NCI-H128 (cell line): ENCODE measurements around the gene AFF3.

Source experiments
- DNase-seq: peaks from one replicate; lab custom pipeline; 2025; ENCODE audit not compliant: unreplicated experiment; lab: John Stamatoyannopoulos, UW

The AFF3 gene

GRCh38 chr2:99726691-99727090 is 415.7 kb downstream of the AFF3 start:
- DNase-seq: no peak

- no peak for DNase-seq
These were observed 416.6 kb downstream of the AFF3 start for GRCh38 chr2:99725820-99726219.

GRCh38 chr2:99722476-99722875 is 419.9 kb downstream of the AFF3 start:
- DNase-seq: no peak

GRCh38 chr2:99719102-99719501 is 423.3 kb downstream of the AFF3 start:
- DNase-seq: no peak

GRCh38 chr2:99715956-99716355 is 426.4 kb downstream of the AFF3 start:
- no peak for DNase-seq

GRCh38 chr2:99714349-99714748 is 428.0 kb downstream of the AFF3 start:
- DNase-seq: no peak

GRCh38 chr2:99711144-99711543 is 431.2 kb downstream of the AFF3 start:
- DNase-seq: no peak

- no peak for DNase-seq
These were observed 431.7 kb downstream of the AFF3 start for GRCh38 chr2:99710721-99711120.

- DNase-seq: no peak
These were observed 433.2 kb downstream of the AFF3 start for GRCh38 chr2:99709229-99709628.

- DNase-seq: no peak
These were observed 434.2 kb downstream of the AFF3 start for GRCh38 chr2:99708231-99708630.

- DNase-seq: no peak
These were observed 434.8 kb downstream of the AFF3 start for GRCh38 chr2:99707592-99707991.

GRCh38 chr2:99706735-99707134 is 435.7 kb downstream of the AFF3 start:
- no peak for DNase-seq

GRCh38 chr2:99701503-99701902 is 440.9 kb downstream of the AFF3 start:
- no peak for DNase-seq

GRCh38 chr2:99700482-99701398 is 441.6 kb downstream of the AFF3 start:
- DNase-seq: no peak

GRCh38 chr2:99698896-99699295 is 443.5 kb downstream of the AFF3 start:
- DNase-seq: no peak

GRCh38 chr2:99697811-99698568 is 444.4 kb downstream of the AFF3 start:
- no peak for DNase-seq

- DNase-seq: no peak
These were observed 446.5 kb downstream of the AFF3 start for GRCh38 chr2:99695944-99696253.

- DNase-seq: no peak
These were observed 447.1 kb downstream of the AFF3 start for GRCh38 chr2:99695130-99695943.

GRCh38 chr2:99694331-99694730 is 448.1 kb downstream of the AFF3 start:
- DNase-seq: no peak

GRCh38 chr2:99692785-99693184 is 449.6 kb downstream of the AFF3 start:
- DNase-seq: no peak

- no peak for DNase-seq
These were observed 450.5 kb downstream of the AFF3 start for GRCh38 chr2:99691926-99692325.
